Epithelial cell of proximal tubule (primary cell): ENCODE results near the gene ADO. TPM values are rescaled to one million over a fixed set of nuclear protein-coding genes. Genes with fewer than 3 reads are reported as not detected.
A peak's percentile ranks its signal among the peaks of the same experiment; 100 is the strongest.

Experiments
- DNase-seq: peaks from one replicate; pipeline ENCODE4 v3.0.0-alpha.2; 2011; ENCODE audit warnings: low read depth
- H3K4me3 ChIP-seq: 2 replicates; pipeline ENCODE4 v1.5.1; 2011; ENCODE audit warnings: low read depth, mild to moderate bottlenecking, low read length
- CTCF ChIP-seq: conservative IDR thresholded peaks from 2 replicates; pipeline ENCODE4 v1.5.1; 2012; ENCODE audit warnings: low read depth, mild to moderate bottlenecking, low read length
- total RNA-seq: library from RNA; depleted of rRNA; stranded (reverse); fragments of >200 nt; gene quantifications from 2 replicates; pipeline ENCODE4 v1.2.3, GENCODE V29; 2015

The ADO gene
- total RNA-seq, 1 donor from 2014 or later = 19.8 TPM

DNA sequence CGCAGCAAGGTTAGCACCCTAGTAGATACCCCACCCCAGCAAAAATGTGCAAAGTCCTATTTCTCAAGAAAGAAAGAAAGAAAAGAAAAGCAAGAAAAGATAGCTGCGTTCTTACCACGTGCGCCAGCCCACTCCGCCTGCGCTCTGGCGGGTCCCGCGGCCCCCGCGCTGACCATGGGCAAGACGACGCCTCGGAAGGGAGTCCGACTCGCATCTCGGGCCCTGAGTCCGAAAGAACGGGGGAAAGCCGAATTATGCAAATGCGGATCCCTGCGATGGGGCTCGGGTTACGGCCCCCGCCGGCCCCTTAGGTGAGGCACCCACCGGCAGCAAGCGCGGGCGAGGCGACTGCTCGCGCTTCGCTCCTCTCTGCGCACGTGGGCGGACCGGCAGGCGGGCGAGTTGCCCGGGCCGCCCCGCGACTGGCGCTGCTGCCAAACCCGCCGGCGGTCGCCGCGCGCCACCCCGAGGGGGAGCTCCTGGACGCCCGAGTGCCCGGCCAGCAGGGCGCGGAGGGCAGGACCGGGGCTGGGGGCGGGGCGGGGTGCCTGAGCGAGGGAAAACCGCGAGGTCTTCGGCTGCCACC is 14.0 kb downstream of the ADO start:
- DNase-seq = no peak
- TF ChIP-seq CTCF = no peak
- peak overlapping the region; percentile 63 for H3K4me3 ChIP-seq

GRCh38 chr10:62819141-62819920 is 14.8 kb downstream of the ADO start:
- no peak overlapping the region for H3K4me3 ChIP-seq
- DNase-seq = no peak
- TF ChIP-seq CTCF = no peak

GRCh38 chr10:62820586-62820985 is 16.1 kb downstream of the ADO start:
- TF ChIP-seq CTCF = no peak
- no peak for DNase-seq
- H3K4me3 ChIP-seq = no peak overlapping the region

DNA sequence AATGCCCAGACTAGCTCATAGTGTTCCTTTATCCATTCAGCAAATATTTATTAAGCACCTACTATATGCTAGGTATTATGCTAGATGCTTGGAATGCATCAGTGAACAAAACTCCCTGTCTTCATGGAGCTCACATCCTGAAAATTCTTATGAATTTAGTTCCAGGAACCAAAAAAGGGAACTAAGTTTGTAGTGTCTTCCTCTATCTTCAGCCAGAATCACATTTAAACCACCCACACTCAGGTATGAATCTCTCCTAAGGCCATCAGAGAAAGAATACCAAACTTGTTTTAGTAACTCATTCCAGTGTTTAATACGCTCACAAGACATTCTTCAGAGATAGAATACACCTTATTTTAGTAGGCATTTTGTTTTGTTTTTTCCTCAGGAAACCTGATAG is 21.8 kb downstream of the ADO start:
- no peak for DNase-seq
- TF ChIP-seq CTCF = no peak
- H3K4me3 ChIP-seq = no peak overlapping the region

DNA sequence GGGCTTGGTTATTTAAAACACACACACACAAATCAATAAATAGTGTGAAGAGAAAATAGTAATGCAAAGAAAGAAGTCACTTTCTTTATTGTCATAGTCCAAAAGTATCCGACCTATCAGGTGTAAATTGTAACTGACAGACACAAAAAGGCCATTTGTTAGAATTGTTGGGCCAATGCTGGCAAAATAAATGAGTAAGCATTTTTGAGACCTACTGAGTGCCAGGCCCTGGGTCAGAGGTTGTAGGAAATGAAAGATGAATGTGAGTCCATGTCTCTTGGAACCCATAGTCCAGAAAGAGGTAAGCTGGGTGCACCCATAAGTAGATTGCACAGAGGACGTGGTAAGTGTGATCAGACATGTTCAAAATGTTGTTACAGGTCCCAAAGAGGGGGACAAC is 25.1 kb downstream of the ADO start:
- H3K4me3 ChIP-seq = no peak overlapping the region
- no peak for TF ChIP-seq CTCF
- no peak for DNase-seq

DNA sequence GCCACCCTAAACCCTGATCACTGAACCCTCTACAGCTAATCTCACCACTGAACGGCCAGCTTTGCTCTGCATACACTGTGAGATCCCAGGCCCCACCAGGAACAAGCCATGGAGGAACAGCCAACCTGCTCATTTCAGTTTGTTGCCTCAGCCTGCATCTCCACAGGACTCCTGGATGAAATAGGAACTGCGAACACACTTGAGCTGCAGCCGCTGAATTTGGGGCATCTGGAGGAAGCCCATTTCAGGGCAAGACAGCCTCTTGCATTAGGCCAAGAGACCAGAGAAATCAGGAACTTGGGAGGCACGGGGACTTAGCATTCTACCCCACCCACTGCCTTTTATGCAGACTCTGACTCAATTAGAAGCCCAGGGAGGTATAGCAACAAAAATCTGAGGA is 26.2 kb downstream of the ADO start:
- no peak for DNase-seq
- no peak overlapping the region for H3K4me3 ChIP-seq
- TF ChIP-seq CTCF = no peak

GRCh38 chr10:62831346-62831745 is 26.8 kb downstream of the ADO start:
- H3K4me3 ChIP-seq = no peak overlapping the region
- TF ChIP-seq CTCF = no peak
- no peak for DNase-seq
